Omental fat pad (tissue), 4 donors: ENCODE data around the gene PRKCA. TPM values are rescaled to one million over a fixed set of nuclear protein-coding genes. Genes with fewer than 3 reads are reported as not detected.

ENCODE experiments used
- ATAC-seq: fragments of 150-250 bp; one replicate; pipeline ENCODE4 v1.9.1; 2016; ENCODE audit warnings: mild to moderate bottlenecking, moderate library complexity; ENCODE audit not compliant: low FRiP score
- DNase-seq: peaks from one replicate; pipeline ENCODE4 v3.0.0-alpha.2; 2019; ENCODE audit warnings: low spot score
- CTCF ChIP-seq, 3 donors: fragments of 450-650 bp; IDR thresholded peaks; one replicate each; pipeline ENCODE4 v1.5.1; 2016 to 2017; ENCODE audit warnings: antibody characterized with exemption in 3 of 3, mild to moderate bottlenecking in 3 of 3, moderate library complexity in 2 of 3
- total RNA-seq, 4 donors: library from RNA; depleted of rRNA; stranded (reverse); fragments of >200 nt; gene quantifications; one replicate each; pipeline ENCODE4 v1.1.0, GENCODE V29; 2016

Gene PRKCA
- total RNA-seq, 4 donors from 2014 or later, result 6.7 to 14.3 (median 10.3) TPM

- DNase-seq (no peak), ATAC-seq (no peak)
- no peak for TF ChIP-seq CTCF (IDR thresholded peaks at IDR 0.05)
These were observed 193.9 kb downstream of the PRKCA start for GRCh38 chr17:66496306-66496705.

GRCh38 chr17:66498580-66498979, 196.2 kb downstream of the PRKCA start:
- ATAC-seq, result no peak
- no peak for DNase-seq
- TF ChIP-seq CTCF (IDR thresholded peaks at IDR 0.05), result no peak

GRCh38 chr17:66506641-66507040, 204.2 kb downstream of the PRKCA start:
- DNase-seq (no peak), ATAC-seq (no peak)
- no peak for TF ChIP-seq CTCF (IDR thresholded peaks at IDR 0.05)

- TF ChIP-seq CTCF (IDR thresholded peaks at IDR 0.05), result no peak
- DNase-seq (no peak), ATAC-seq (peak; percentile 81)
These were observed 204.9 kb downstream of the PRKCA start for GRCh38 chr17:66507103-66507923.

- TF ChIP-seq CTCF (IDR thresholded peaks at IDR 0.05), result no peak
- DNase-seq (no peak), ATAC-seq (no peak)
These were observed 205.8 kb downstream of the PRKCA start for GRCh38 chr17:66507982-66508760.

GRCh38 chr17:66508896-66509844, 206.8 kb downstream of the PRKCA start:
- no peak for TF ChIP-seq CTCF (IDR thresholded peaks at IDR 0.05)
- ATAC-seq (peak; percentile 41), DNase-seq (no peak)
